HEK293 (cell line): Measurements from ENCODE around the gene LY6G6D.

Source experiments
- CTCF ChIA-PET: fragments of 350-600 bp; formaldehyde crosslinking; extraction: SDS; loops from one replicate; lab custom pipeline; 2021; ENCODE audit warnings: antibody characterized with exemption; lab: Yijun Ruan, JAX
- POLR2A ChIA-PET: fragments of 300-600 bp; formaldehyde crosslinking; extraction: SDS; loops from one replicate; lab custom pipeline; 2020; ENCODE audit warnings: antibody characterized with exemption, inconsistent platforms; lab: Yijun Ruan, JAX
- H3K27ac ChIP-seq: fragments of 200-500 bp; sonication (Bioruptor generic); 2 replicates; pipeline ENCODE4 v1.5.1; 2014; ENCODE audit warnings: low read depth, low read length, control low read depth, inconsistent platforms; ENCODE audit errors: extremely low read depth
- H3K36me3 ChIP-seq, 2 experiments: fragments of 200-500 bp in 1 of 2; sonication (Bioruptor generic) in 1 of 2; 1 replicate in 1 of 2; 2 replicates in 1 of 2; pipeline ENCODE4 v1.5.1; 2014 to 2017; ENCODE audit warnings: inconsistent platforms in 2 of 2, low read length in 2 of 2; ENCODE audit not compliant: control insufficient read depth in 2 of 2, insufficient read depth in 1 of 2
- H3K4me1 ChIP-seq: fragments of 200-500 bp; sonication (Bioruptor generic); 2 replicates; pipeline ENCODE4 v1.5.1; 2014; ENCODE audit warnings: mild to moderate bottlenecking, low read length, inconsistent platforms; ENCODE audit not compliant: control insufficient read depth, insufficient read depth
- H3K4me3 ChIP-seq: 2 replicates; pipeline ENCODE4 v1.5.1; 2011; ENCODE audit warnings: low read depth, mild to moderate bottlenecking, control low read depth, low read length, moderate library complexity
- H3K9me3 ChIP-seq: fragments of 200-500 bp; sonication (Bioruptor generic); 2 replicates; pipeline ENCODE4 v1.5.1; 2014; ENCODE audit warnings: low read depth, low read length, inconsistent platforms; ENCODE audit not compliant: control insufficient read depth, insufficient read depth
- EGR2 ChIP-seq: fragments of 450-650 bp; formaldehyde crosslinking; IDR thresholded peaks from 2 replicates; pipeline ENCODE4 v1.5.1; 2016; ENCODE audit warnings: low read depth, missing biosample characterization, missing genetic modification characterization
- IKZF3 ChIP-seq: fragments of 450-650 bp; IDR thresholded peaks from 2 replicates; pipeline ENCODE4 v1.5.0; 2018; ENCODE audit warnings: missing biosample characterization, mild to moderate bottlenecking, missing genetic modification characterization, moderate library complexity
- KLF1 ChIP-seq: fragments of 450-650 bp; formaldehyde crosslinking; IDR thresholded peaks from 2 replicates; pipeline ENCODE4 v1.5.1; 2016; ENCODE audit warnings: missing biosample characterization, missing genetic modification characterization
- MZF1 ChIP-seq: fragments of 450-650 bp; formaldehyde crosslinking; IDR thresholded peaks from 2 replicates; pipeline ENCODE4 v1.5.1; 2017; ENCODE audit warnings: missing biosample characterization, missing genetic modification characterization, borderline replicate concordance
- PRDM1 ChIP-seq: fragments of 450-650 bp; formaldehyde crosslinking; IDR thresholded peaks from 2 replicates; pipeline ENCODE4; 2016; ENCODE audit warnings: missing biosample characterization, missing genetic modification characterization
- PRDM10 ChIP-seq: fragments of 450-650 bp; formaldehyde crosslinking; IDR thresholded peaks from 2 replicates; pipeline ENCODE4 v1.5.1; 2016; ENCODE audit warnings: missing biosample characterization, missing genetic modification characterization
- SP7 ChIP-seq: fragments of 450-650 bp; formaldehyde crosslinking; IDR thresholded peaks from 2 replicates; pipeline ENCODE4 v1.5.1; 2016; ENCODE audit warnings: missing biosample characterization, missing genetic modification characterization
- ZBTB17 ChIP-seq: fragments of 450-650 bp; formaldehyde crosslinking; IDR thresholded peaks from 2 replicates; pipeline ENCODE4 v1.5.1; 2016; ENCODE audit warnings: missing biosample characterization, missing genetic modification characterization
- ZFHX2 ChIP-seq: fragments of 450-650 bp; formaldehyde crosslinking; conservative IDR thresholded peaks from 2 replicates; pipeline ENCODE4 v1.5.1; 2016; ENCODE audit warnings: missing biosample characterization, missing genetic modification characterization
- ZIC2 ChIP-seq: fragments of 450-650 bp; formaldehyde crosslinking; IDR thresholded peaks from 2 replicates; pipeline ENCODE4 v1.5.1; 2016; ENCODE audit warnings: missing biosample characterization, missing genetic modification characterization
- ZNF341 ChIP-seq: fragments of 450-650 bp; formaldehyde crosslinking; IDR thresholded peaks from 2 replicates; pipeline ENCODE4; 2016; ENCODE audit warnings: low read depth, missing biosample characterization, missing genetic modification characterization
- ZNF391 ChIP-seq: fragments of 450-650 bp; formaldehyde crosslinking; IDR thresholded peaks from 2 replicates; pipeline ENCODE4 v1.5.1; 2016; ENCODE audit warnings: low read depth, missing biosample characterization, missing genetic modification characterization, borderline replicate concordance
- ZNF394 ChIP-seq: fragments of 450-650 bp; formaldehyde crosslinking; IDR thresholded peaks from 2 replicates; pipeline ENCODE4 v1.5.1; 2016; ENCODE audit warnings: missing biosample characterization, missing genetic modification characterization, mild to moderate bottlenecking, moderate library complexity, borderline replicate concordance
- ZNF398 ChIP-seq: fragments of 450-650 bp; formaldehyde crosslinking; IDR thresholded peaks from 2 replicates; pipeline ENCODE4 v1.5.1; 2017; ENCODE audit warnings: missing biosample characterization, missing genetic modification characterization
- ZNF514 ChIP-seq: fragments of 450-650 bp; formaldehyde crosslinking; IDR thresholded peaks from 2 replicates; pipeline ENCODE4 v1.5.1; 2016; ENCODE audit warnings: missing biosample characterization, missing genetic modification characterization
- ZNF623 ChIP-seq: fragments of 450-650 bp; formaldehyde crosslinking; IDR thresholded peaks from 2 replicates; pipeline ENCODE4 v1.5.1; 2016; ENCODE audit warnings: missing biosample characterization, missing genetic modification characterization
- ZNF707 ChIP-seq: fragments of 450-650 bp; formaldehyde crosslinking; IDR thresholded peaks from 2 replicates; pipeline ENCODE4 v1.5.1; 2016; ENCODE audit warnings: missing biosample characterization, missing genetic modification characterization
- TF ChIP-seq, protein P1 (sequence below): fragments of 450-650 bp; formaldehyde crosslinking; IDR thresholded peaks from 2 replicates; pipeline ENCODE4 v1.5.1; 2017; ENCODE audit warnings: missing biosample characterization, missing genetic modification characterization
- TF ChIP-seq, protein P2 (sequence below): fragments of 450-650 bp; formaldehyde crosslinking; conservative IDR thresholded peaks from 2 replicates; pipeline ENCODE4 v1.5.1; 2016; ENCODE audit warnings: low read depth, missing biosample characterization, missing genetic modification characterization
- TF ChIP-seq, protein P3 (sequence below): fragments of 450-650 bp; formaldehyde crosslinking; IDR thresholded peaks from 2 replicates; pipeline ENCODE4 v1.5.1; 2017; ENCODE audit warnings: missing biosample characterization, missing genetic modification characterization

The LY6G6D gene

GRCh38 chr6:31713465-31713864, 1.7 kb upstream of the LY6G6D start:
- TF ChIP-seq, protein P1, sequence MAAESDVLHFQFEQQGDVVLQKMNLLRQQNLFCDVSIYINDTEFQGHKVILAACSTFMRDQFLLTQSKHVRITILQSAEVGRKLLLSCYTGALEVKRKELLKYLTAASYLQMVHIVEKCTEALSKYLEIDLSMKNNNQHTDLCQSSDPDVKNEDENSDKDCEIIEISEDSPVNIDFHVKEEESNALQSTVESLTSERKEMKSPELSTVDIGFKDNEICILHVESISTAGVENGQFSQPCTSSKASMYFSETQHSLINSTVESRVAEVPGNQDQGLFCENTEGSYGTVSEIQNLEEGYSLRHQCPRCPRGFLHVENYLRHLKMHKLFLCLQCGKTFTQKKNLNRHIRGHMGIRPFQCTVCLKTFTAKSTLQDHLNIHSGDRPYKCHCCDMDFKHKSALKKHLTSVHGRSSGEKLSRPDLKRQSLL (tag by site-specific recombination) = no peak
- TF ChIP-seq, protein P2, sequence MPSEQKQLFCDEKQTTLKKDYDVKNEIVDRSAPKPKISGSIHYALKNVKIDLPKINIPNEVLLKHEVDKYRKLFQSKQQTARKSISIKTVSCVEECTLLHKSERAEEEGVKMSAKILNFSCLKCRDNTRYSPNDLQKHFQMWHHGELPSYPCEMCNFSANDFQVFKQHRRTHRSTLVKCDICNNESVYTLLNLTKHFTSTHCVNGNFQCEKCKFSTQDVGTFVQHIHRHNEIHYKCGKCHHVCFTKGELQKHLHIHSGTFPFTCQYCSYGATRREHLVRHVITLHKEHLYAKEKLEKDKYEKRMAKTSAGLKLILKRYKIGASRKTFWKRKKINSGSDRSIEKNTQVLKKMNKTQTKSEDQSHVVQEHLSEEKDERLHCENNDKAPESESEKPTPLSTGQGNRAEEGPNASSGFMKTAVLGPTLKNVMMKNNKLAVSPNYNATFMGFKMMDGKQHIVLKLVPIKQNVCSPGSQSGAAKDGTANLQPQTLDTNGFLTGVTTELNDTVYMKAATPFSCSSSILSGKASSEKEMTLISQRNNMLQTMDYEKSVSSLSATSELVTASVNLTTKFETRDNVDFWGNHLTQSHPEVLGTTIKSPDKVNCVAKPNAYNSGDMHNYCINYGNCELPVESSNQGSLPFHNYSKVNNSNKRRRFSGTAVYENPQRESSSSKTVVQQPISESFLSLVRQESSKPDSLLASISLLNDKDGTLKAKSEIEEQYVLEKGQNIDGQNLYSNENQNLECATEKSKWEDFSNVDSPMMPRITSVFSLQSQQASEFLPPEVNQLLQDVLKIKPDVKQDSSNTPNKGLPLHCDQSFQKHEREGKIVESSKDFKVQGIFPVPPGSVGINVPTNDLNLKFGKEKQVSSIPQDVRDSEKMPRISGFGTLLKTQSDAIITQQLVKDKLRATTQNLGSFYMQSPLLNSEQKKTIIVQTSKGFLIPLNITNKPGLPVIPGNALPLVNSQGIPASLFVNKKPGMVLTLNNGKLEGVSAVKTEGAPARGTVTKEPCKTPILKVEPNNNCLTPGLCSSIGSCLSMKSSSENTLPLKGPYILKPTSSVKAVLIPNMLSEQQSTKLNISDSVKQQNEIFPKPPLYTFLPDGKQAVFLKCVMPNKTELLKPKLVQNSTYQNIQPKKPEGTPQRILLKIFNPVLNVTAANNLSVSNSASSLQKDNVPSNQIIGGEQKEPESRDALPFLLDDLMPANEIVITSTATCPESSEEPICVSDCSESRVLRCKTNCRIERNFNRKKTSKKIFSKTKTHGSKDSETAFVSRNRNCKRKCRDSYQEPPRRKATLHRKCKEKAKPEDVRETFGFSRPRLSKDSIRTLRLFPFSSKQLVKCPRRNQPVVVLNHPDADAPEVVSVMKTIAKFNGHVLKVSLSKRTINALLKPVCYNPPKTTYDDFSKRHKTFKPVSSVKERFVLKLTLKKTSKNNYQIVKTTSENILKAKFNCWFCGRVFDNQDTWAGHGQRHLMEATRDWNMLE (tag by site-specific recombination) = no peak
- peak; percentile 47; the same call in 1 of the 2 replicates for TF ChIP-seq PRDM10 (tag by site-specific recombination)
- Histone ChIP-seq H3K4me3 (no peak overlapping the region), H3K36me3 (no peaks in the 10 kb centered on the region), H3K27ac (no peak overlapping the region), H3K9me3 (no peaks in the 10 kb centered on the region), H3K4me1 (peaks cover 4% of the 10 kb centered on the region)
- ChIA-PET CTCF (interaction anchor here (1.0 kb wide), 1 partner anchor 21 kb away, joined by 4 read pairs; no protein-coding TSS in a partner anchor), POLR2A (interaction anchor here (1.0 to 2.3 kb wide), 5 partner anchors 10 to 114 kb away, joined by 3 to 10 read pairs (median 4); partner anchors contain the start of genes ABHD16A, HSPA1B and MSH5)

DNA sequence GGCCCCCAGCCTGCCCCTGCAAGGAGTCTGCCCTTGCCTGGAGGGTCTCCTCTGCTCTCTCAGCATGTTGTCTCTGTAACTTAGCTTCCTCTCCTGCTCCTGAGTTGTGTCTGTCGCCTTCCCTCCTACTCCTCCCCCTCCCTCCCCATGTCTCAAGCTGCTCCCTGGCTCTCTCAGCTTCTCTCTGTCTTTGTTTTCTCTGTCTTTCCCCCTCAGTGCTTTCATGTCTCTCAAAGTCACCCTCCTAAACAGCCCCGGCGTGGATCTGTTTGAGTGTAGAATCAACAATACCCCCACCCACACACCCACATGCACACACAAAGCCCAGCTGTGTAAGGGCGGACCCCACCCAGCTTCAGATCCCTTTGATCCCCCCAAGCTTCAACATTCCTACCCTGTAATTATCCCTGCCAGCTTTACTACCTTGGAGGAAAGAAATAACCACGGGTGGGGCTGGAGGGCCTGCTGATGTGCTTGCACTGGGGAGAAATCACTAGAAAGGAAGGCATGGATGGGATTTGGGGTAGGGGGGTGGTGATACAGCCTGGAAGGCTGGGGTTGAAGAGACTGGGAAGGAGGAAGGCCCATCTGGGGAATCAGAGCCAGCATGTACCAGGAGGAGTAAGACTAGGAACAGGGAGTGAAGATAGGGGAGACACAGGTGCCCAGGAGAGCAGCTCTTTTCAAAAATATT, 1.0 kb upstream of the LY6G6D start:
- no peak overlapping the region for H3K4me3 ChIP-seq
- CTCF ChIA-PET = interaction anchor here (0.6 to 1.5 kb wide), 6 partner anchors 10 to 1180 kb away, joined by 3 to 8 read pairs (median 4); no protein-coding TSS in a partner anchor
- TF ChIP-seq ZNF514 (tag by site-specific recombination) (no peak), ZNF707 (no peak), ZNF391 (tag by site-specific recombination) (no peak), MZF1 (peak; percentile 84), ZNF398 (tag by site-specific recombination) (peak; percentile 98), ZFHX2 (tag by site-specific recombination) (peak; percentile 99), ZNF623 (tag by site-specific recombination) (no peak), KLF1 (tag by site-specific recombination) (peak; percentile 100), SP7 (tag by site-specific recombination) (peak; percentile 99), EGR2 (tag by site-specific recombination) (peak; percentile 99), IKZF3 (tag by site-specific recombination) (peak; percentile 11; the same call in 1 of the 2 replicates), ZNF394 (peak; percentile 100), ZIC2 (tag by site-specific recombination) (peak; percentile 99), ZNF341 (tag by site-specific recombination) (peak; percentile 73), ZBTB17 (tag by site-specific recombination) (peak; percentile 48), PRDM1 (tag by site-specific recombination) (peak; percentile 89)
- TF ChIP-seq, protein P3, sequence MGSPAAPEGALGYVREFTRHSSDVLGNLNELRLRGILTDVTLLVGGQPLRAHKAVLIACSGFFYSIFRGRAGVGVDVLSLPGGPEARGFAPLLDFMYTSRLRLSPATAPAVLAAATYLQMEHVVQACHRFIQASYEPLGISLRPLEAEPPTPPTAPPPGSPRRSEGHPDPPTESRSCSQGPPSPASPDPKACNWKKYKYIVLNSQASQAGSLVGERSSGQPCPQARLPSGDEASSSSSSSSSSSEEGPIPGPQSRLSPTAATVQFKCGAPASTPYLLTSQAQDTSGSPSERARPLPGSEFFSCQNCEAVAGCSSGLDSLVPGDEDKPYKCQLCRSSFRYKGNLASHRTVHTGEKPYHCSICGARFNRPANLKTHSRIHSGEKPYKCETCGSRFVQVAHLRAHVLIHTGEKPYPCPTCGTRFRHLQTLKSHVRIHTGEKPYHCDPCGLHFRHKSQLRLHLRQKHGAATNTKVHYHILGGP (tag by site-specific recombination) = no peak

More for the DNA sequence above, 1.0 kb upstream of the LY6G6D start:
- Histone ChIP-seq H3K36me3 (no peaks in the 10 kb centered on the region), H3K27ac (peak overlapping the region; percentile 46), H3K9me3 (no peaks in the 10 kb centered on the region), H3K4me1 (peaks cover 4% of the 10 kb centered on the region)
- POLR2A ChIA-PET = interaction anchor here (0.8 to 2.3 kb wide), 6 partner anchors 11 to 113 kb away, joined by 3 to 10 read pairs (median 4); partner anchors contain the start of genes ABHD16A, HSPA1B and MSH5
